KMS-11 (cell line): Measurements from ENCODE around the gene SUSD2.
"Not testable (repeated sequence)": the region's sequence is repeated elsewhere in the genome, so short reads cannot be mapped to it uniquely, and the experiment has no call there.

Source experiments
- H2AFZ ChIP-seq: fragments of 200-600 bp; sonication (generic); 2 replicates; pipeline ENCODE4 v1.6.1; 2016; ENCODE audit warnings: antibody characterized with exemption, mixed run types, low read depth
- H3K27ac ChIP-seq: fragments of 200-600 bp; sonication (generic); 2 replicates; pipeline ENCODE4 v1.6.1; 2016; ENCODE audit warnings: mild to moderate bottlenecking, mixed run types
- H3K27me3 ChIP-seq: fragments of 200-600 bp; sonication (generic); 2 replicates; pipeline ENCODE4 v1.6.1; 2017; ENCODE audit warnings: mild to moderate bottlenecking, low read depth, mixed run types, moderate library complexity; ENCODE audit not compliant: insufficient read depth
- H3K36me3 ChIP-seq: fragments of 200-600 bp; sonication (generic); 2 replicates; pipeline ENCODE4 v1.6.1; 2017; ENCODE audit warnings: mild to moderate bottlenecking, mixed run types; ENCODE audit not compliant: insufficient read depth
- H3K4me1 ChIP-seq: fragments of 200-600 bp; sonication (generic); 2 replicates; pipeline ENCODE4 v1.6.1; 2016; ENCODE audit warnings: mild to moderate bottlenecking, low read depth, mixed run types; ENCODE audit not compliant: poor library complexity, severe bottlenecking
- H3K4me2 ChIP-seq: fragments of 200-600 bp; sonication (generic); 2 replicates; pipeline ENCODE4 v1.7.0; 2016; ENCODE audit warnings: mild to moderate bottlenecking, mixed run types
- H3K4me3 ChIP-seq: fragments of 200-600 bp; sonication (generic); IDR thresholded peaks from 2 replicates; pipeline ENCODE4 v1.6.1; 2017; ENCODE audit warnings: low read depth, low read length, mixed read lengths; ENCODE audit not compliant: insufficient read depth
- H3K79me2 ChIP-seq: fragments of 200-600 bp; sonication (generic); 2 replicates; pipeline ENCODE4 v1.6.1; 2016; ENCODE audit warnings: low read depth, mixed run types; ENCODE audit not compliant: insufficient read depth
- H3K9ac ChIP-seq: fragments of 200-600 bp; sonication (generic); 2 replicates; pipeline ENCODE4 v1.6.1; 2016; ENCODE audit warnings: mild to moderate bottlenecking, mixed run types
- H4K20me1 ChIP-seq: fragments of 200-600 bp; sonication (generic); 2 replicates; pipeline ENCODE4 v1.6.1; 2016; ENCODE audit warnings: mild to moderate bottlenecking, mixed run types; ENCODE audit not compliant: insufficient read depth
- TF ChIP-seq, protein P1 (sequence below): fragments of 200-600 bp; sonication (generic); conservative IDR thresholded peaks from 2 replicates; pipeline ENCODE4 v1.6.1; 2017; ENCODE audit warnings: low read depth, mild to moderate bottlenecking, antibody characterized with exemption, low read length, moderate library complexity, mixed read lengths

Gene SUSD2

DNA sequence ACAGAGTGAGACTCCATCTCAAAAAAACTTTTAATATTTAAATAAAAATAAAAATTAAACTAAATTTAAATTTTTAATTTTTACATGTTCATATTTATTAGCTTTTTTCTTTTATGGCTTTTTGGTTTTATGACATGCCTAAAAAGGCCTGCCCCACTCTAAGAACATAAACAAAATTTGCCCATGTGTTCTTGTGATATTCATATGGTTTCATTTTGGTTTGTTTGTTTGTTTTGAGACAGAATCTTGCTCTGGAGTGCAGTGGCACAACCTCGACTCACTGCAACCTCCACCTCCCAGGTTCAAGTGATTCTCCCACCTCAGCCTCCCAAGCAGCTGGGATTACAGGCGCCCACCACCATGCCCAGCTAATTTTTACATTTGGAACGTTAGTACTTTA lies 27.7 kb downstream of the SUSD2 start:
- no peak overlapping the region for H2AFZ ChIP-seq
- H3K27me3 ChIP-seq = no peaks in the 10 kb centered on the region
- no peaks in the 10 kb centered on the region for H4K20me1 ChIP-seq
- no peak overlapping the region for H3K9ac ChIP-seq
- H3K79me2 ChIP-seq = no peaks in the 10 kb centered on the region
- H3K27ac ChIP-seq = no peak overlapping the region
- TF ChIP-seq, protein P1, sequence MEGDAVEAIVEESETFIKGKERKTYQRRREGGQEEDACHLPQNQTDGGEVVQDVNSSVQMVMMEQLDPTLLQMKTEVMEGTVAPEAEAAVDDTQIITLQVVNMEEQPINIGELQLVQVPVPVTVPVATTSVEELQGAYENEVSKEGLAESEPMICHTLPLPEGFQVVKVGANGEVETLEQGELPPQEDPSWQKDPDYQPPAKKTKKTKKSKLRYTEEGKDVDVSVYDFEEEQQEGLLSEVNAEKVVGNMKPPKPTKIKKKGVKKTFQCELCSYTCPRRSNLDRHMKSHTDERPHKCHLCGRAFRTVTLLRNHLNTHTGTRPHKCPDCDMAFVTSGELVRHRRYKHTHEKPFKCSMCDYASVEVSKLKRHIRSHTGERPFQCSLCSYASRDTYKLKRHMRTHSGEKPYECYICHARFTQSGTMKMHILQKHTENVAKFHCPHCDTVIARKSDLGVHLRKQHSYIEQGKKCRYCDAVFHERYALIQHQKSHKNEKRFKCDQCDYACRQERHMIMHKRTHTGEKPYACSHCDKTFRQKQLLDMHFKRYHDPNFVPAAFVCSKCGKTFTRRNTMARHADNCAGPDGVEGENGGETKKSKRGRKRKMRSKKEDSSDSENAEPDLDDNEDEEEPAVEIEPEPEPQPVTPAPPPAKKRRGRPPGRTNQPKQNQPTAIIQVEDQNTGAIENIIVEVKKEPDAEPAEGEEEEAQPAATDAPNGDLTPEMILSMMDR = no peak
- H3K4me2 ChIP-seq = no peak overlapping the region
- peaks cover 37% of the 10 kb centered on the region for H3K4me1 ChIP-seq
- H3K4me3 ChIP-seq = no peak overlapping the region
- H3K36me3 ChIP-seq = no peaks in the 10 kb centered on the region

DNA sequence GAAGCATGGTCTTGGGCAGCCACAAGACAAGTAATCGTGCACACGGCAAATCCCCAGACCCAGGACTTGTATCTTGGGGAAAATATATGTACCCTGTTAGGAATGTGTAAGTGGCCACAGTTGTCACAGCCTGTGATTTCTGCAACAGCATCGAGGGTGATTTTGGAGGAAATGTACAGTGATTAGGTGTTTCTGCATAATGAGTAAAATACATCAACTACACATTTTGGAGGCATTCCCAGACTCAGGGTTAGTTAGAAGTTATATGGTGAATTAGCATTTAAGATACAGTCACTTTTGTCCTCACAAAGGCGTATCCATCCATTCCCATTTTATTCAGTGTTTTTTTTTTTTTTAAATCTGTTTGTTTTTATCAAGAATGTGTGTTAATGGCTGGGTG lies 28.4 kb downstream of the SUSD2 start:
- Histone ChIP-seq H3K4me2 (no peak overlapping the region), H3K79me2 (no peaks in the 10 kb centered on the region), H3K27me3 (no peaks in the 10 kb centered on the region), H3K27ac (no peak overlapping the region), H4K20me1 (no peaks in the 10 kb centered on the region), H3K36me3 (no peaks in the 10 kb centered on the region), H3K4me1 (peaks cover 35% of the 10 kb centered on the region), H2AFZ (no peak overlapping the region), H3K9ac (no peak overlapping the region), H3K4me3 (no peak overlapping the region)
- TF ChIP-seq, protein P1 = no peak

DNA sequence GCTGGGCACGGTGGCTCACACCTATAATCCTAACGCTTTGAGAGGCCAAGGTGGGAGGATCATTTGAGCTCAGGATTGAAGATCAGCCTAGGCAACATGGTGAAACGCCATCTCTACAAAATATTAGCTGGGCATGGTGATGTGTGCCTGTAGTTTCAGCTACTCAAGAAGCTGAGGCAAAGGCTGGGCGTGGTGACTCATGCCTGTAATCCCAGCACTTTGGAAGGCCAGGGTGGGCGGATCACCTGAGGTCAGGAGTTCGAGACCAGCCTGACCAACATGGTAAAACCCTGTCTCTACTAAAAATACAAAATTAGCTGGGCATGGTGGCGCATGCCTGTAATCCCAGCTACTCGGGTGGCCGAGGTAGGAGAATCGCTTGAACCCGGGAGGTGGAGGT lies 29.1 kb downstream of the SUSD2 start:
- H2AFZ ChIP-seq, H3K4me2 ChIP-seq, H4K20me1 ChIP-seq, H3K27me3 ChIP-seq, H3K27ac ChIP-seq, H3K4me3 ChIP-seq, H3K36me3 ChIP-seq, H3K9ac ChIP-seq, H3K79me2 ChIP-seq: not testable (repeated sequence)
- peaks cover 28% of the 10 kb centered on the region for H3K4me1 ChIP-seq

DNA sequence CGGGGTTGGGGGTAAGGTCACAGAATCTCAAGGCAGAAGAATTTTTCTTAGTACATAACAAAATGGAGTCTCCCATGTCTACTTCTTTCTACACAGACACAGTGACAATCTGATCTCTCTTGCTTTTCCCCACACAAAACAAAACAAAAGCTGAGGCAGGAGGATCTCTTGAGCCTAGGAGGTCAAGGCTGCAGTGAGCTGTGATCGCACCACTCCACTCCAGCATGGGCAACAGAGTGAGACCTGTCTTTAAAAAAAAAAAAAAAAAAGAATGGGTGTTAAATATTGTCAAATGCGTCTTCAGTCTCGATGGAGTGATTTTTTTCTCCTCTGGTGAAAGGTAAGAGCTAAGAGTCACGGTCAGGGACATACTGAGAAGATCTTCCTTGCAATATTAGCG lies 30.4 kb downstream of the SUSD2 start:
- not testable (repeated sequence) for H3K4me2 ChIP-seq, H3K27ac ChIP-seq, H4K20me1 ChIP-seq, H3K4me3 ChIP-seq, H2AFZ ChIP-seq, H3K9ac ChIP-seq, H3K79me2 ChIP-seq, H3K36me3 ChIP-seq, H3K27me3 ChIP-seq
- H3K4me1 ChIP-seq = peaks cover 15% of the 10 kb centered on the region

DNA sequence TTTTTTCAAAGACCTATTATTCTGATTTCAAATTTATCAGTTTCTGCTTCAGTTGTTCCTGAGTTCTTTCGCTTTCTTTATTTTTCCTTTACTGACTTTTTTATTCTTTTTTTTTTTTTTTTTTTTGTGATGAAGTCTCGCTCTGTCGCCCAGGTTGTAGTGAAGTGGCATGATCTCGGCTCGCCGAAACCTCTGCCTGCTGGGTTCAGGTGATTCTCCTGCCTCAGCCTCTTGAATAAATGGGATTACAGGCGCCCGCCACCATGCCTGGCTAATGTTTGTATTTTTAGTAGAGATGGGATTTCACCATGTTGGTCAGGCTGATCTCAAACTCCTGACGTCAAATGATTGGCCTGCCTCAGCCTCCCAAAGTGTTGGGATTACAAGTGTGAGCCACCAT lies 31.8 kb downstream of the SUSD2 start:
- not testable (repeated sequence) for H3K27ac ChIP-seq, H3K4me1 ChIP-seq, H3K4me3 ChIP-seq, H3K9ac ChIP-seq, H3K36me3 ChIP-seq, H3K79me2 ChIP-seq, H3K4me2 ChIP-seq, H2AFZ ChIP-seq, H3K27me3 ChIP-seq, H4K20me1 ChIP-seq

DNA sequence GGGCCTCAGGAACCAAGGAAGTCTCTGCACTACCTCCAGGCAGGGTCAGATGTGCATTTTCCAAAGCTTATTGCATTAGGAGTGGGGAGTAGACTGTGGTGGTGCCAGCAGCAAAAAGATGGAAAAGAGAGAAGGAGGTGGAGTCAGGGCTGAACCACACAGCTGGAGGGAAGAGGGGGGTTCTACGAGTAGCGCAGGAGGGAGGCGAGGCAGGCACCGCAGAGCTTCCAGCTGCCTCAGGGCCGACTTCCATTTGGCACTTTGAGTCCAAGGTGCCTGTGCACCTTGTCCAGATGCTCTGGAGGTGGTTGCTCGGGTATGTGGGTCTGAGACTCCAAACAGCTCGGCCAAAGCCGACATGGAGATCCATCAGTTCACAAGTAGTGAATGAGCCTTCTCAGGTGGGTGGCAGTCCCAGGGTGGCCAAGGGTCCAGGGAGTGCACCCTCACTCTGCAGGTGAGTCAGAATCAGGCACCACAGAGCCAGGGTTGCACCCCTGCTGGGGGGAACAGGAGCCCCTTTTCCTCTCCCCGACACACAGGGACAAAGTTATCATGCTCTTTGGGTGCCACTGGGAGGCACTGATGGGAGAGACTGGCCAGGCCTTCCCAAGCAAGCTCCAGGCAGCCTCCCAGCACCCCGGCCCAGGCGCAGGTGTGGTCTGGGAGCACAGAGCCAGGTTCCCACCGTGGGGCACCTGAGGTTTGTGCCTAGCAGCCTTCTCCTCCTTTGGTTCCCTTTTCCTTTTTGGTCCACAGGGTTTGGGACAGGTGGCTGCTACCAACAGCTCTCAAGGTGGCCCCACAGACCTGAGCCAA lies 33.4 kb downstream of the SUSD2 start:
- Histone ChIP-seq H2AFZ (no peak overlapping the region), H3K9ac (no peak overlapping the region)

More for the DNA sequence above, 33.4 kb downstream of the SUSD2 start:
- Histone ChIP-seq H3K4me2 (no peak overlapping the region), H3K36me3 (no peaks in the 10 kb centered on the region), H3K4me1 (no peaks in the 10 kb centered on the region), H3K79me2 (no peaks in the 10 kb centered on the region), H3K4me3 (no peak overlapping the region), H4K20me1 (no peaks in the 10 kb centered on the region), H3K27ac (no peak overlapping the region), H3K27me3 (no peaks in the 10 kb centered on the region)
- TF ChIP-seq, protein P1 = no peak
